Activated B cell treated with CpG ODN at 0.5 μM for 24 hours (primary cell): ENCODE results near the gene TESK1. TPM values are rescaled to one million over a fixed set of nuclear protein-coding genes. Genes with fewer than 3 reads are reported as not detected.

Experiments used
- ATAC-seq: fragments of 200-7000 bp; cut with Tn5 transposase; one replicate; pipeline ENCODE4 v1.10.0; 2021; ENCODE audit warnings: low read depth, mild to moderate bottlenecking, moderate library complexity
- CTCF ChIA-PET: fragments of 350-600 bp; sonication (Branson Sonifier 250); formaldehyde crosslinking; loops from one replicate; lab custom pipeline; 2021; ENCODE audit warnings: antibody characterized with exemption; lab: Charles Lee
- POLR2A ChIA-PET: fragments of 350-600 bp; sonication (Branson Sonifier 250); formaldehyde crosslinking; loops from one replicate; lab custom pipeline; 2021; ENCODE audit warnings: antibody characterized with exemption; lab: Charles Lee
- DNase-seq: peaks from one replicate; pipeline ENCODE4 v3.0.0; 2022
- H3K27ac Mint-ChIP-seq: one replicate; pipeline ENCODE4 v1.8.0; 2020; ENCODE audit warnings: mixed read lengths
- H3K27me3 Mint-ChIP-seq: one replicate; pipeline ENCODE4 v1.8.0; 2021; ENCODE audit warnings: mixed read lengths
- H3K36me3 Mint-ChIP-seq: one replicate; pipeline ENCODE4 v1.8.0; 2021; ENCODE audit warnings: low read depth, mixed read lengths
- H3K4me1 Mint-ChIP-seq: one replicate; pipeline ENCODE4 v1.8.0; 2021; ENCODE audit warnings: mixed read lengths
- H3K4me3 Mint-ChIP-seq: one replicate; pipeline ENCODE4 v1.8.0; 2020; ENCODE audit warnings: mild to moderate bottlenecking, mixed read lengths
- H3K9me3 Mint-ChIP-seq: one replicate; pipeline ENCODE4 v1.8.0; 2020; ENCODE audit warnings: mixed read lengths
- CTCF ChIP-seq: fragments of 200-600 bp; IDR thresholded peaks from one replicate; pipeline ENCODE4 v1.8.0; 2022; ENCODE audit warnings: antibody characterized with exemption, mild to moderate bottlenecking
- intact Hi-C: fragments of 100-400 bp; cut with micrococcal nuclease; formaldehyde crosslinking; loops from one replicate; pipeline ENCODE4 v1.15.1; 2024
- total RNA-seq: library from RNA; stranded (reverse); gene quantifications from 2 replicates; pipeline ENCODE4 v1.2.3, GENCODE V29; 2022

The TESK1 gene
- total RNA-seq, 1 donor from 2014 or later, result 51.9 TPM

GRCh38 chr9:35599763-35600604, 5.1 kb upstream of the TESK1 start:
- H3K9me3 Mint-ChIP-seq, result no peaks in the 10 kb centered on the region
- POLR2A ChIA-PET, result no interaction called here

GRCh38 chr9:35603506-35603985, 1.5 kb upstream of the TESK1 start:
- POLR2A ChIA-PET, result interaction anchor here (0.5 to 3.3 kb wide), 14 partner anchors 13 to 486 kb away, joined by 3 to 49 read pairs (median 6); partner anchors contain the start of genes CCDC107, CD72, CREB3 and RGP1
- no peaks in the 10 kb centered on the region for H3K9me3 Mint-ChIP-seq

More at GRCh38 chr9:35599763-35600604, 5.1 kb upstream of the TESK1 start:
- CTCF ChIA-PET, result interaction anchor here (0.7 to 1.2 kb wide), 5 partner anchors 12 to 700 kb away, joined by 3 to 4 read pairs (median 3); no protein-coding TSS in a partner anchor
- H3K4me1 Mint-ChIP-seq, result peaks cover 30% of the 10 kb centered on the region
- intact Hi-C loops, result loop anchor here (5.0 kb wide), 1 partner anchor 113 kb away; no protein-coding TSS in a partner anchor
- H3K4me3 Mint-ChIP-seq, result no peak overlapping the region
- ATAC-seq, result no peak
- DNase-seq, result no peak
- H3K27me3 Mint-ChIP-seq, result no peaks in the 10 kb centered on the region
- no peak for TF ChIP-seq CTCF
- H3K36me3 Mint-ChIP-seq, result peaks cover 5% of the 10 kb centered on the region
- no peak overlapping the region for H3K27ac Mint-ChIP-seq

DNA sequence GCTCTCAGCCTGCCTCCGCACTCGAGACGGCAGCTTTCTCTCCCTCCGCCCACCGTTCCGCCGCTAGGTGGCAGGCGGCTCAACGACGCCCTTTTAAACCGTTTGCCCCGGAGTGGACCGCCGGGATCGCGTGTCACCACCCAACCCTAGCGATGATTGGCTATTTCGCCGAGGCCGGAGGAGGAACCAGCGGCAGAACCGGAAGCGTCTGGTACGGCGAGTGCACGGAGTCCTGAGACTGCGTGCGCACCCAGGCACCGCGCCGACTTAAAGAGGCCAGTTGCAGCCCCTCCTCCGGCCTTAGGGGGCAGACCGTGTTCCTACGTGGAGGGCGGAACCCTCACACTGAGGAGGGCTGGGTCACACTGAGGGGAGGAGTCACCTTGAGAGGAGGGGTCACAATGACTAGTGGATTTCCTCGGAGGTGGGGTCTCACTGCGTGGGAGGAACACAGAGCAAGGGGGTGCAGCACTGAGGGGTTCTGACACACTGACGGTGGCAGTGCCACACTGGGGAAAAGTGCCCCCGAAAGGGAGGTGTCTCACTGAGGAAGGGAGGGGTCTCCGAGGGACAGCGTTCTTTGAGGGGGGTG, 980 bp upstream of the TESK1 start:
- ChIA-PET POLR2A (interaction anchor here (0.5 to 3.3 kb wide), 17 partner anchors 9 to 487 kb away, joined by 3 to 49 read pairs (median 5); partner anchors contain the start of genes CCDC107, CD72, CREB3 and RGP1), CTCF (interaction anchor here (0.7 to 3.5 kb wide), 22 partner anchors 9 to 279 kb away, joined by 3 to 41 read pairs (median 4); partner anchors contain the start of genes CCDC107, CREB3, GBA2 and RGP1)
- Mint-ChIP-seq H3K27ac (peak overlapping the region; percentile 97), H3K4me3 (peak overlapping the region; percentile 97), H3K36me3 (peaks cover 28% of the 10 kb centered on the region), H3K27me3 (no peaks in the 10 kb centered on the region), H3K4me1 (peaks cover 37% of the 10 kb centered on the region), H3K9me3 (no peaks in the 10 kb centered on the region)
- peak; percentile 76 for TF ChIP-seq CTCF
- peak; percentile 90 for ATAC-seq
- intact Hi-C loops, result loop anchor here (1.0 to 5.0 kb wide), 14 partner anchors 15 to 488 kb away; partner anchors contain the start of genes CCDC107, CREB3, GBA2 and HINT2
- peak; percentile 95 for DNase-seq

More at GRCh38 chr9:35603506-35603985, 1.5 kb upstream of the TESK1 start:
- DNase-seq, result no peak
- CTCF ChIA-PET, result interaction anchor here (0.7 to 3.5 kb wide), 21 partner anchors 9 to 279 kb away, joined by 3 to 41 read pairs (median 4); partner anchors contain the start of genes CCDC107, CREB3, GBA2 and RGP1
- H3K4me1 Mint-ChIP-seq, result peaks cover 40% of the 10 kb centered on the region
- H3K27ac Mint-ChIP-seq, result peak overlapping the region; percentile 97
- no peak for TF ChIP-seq CTCF
- H3K27me3 Mint-ChIP-seq, result no peaks in the 10 kb centered on the region
- no peak for ATAC-seq
- peaks cover 23% of the 10 kb centered on the region for H3K36me3 Mint-ChIP-seq
- intact Hi-C loops, result loop anchor here (5.0 kb wide), 1 partner anchor 116 kb away; no protein-coding TSS in a partner anchor
- H3K4me3 Mint-ChIP-seq, result peak overlapping the region; percentile 97

DNA sequence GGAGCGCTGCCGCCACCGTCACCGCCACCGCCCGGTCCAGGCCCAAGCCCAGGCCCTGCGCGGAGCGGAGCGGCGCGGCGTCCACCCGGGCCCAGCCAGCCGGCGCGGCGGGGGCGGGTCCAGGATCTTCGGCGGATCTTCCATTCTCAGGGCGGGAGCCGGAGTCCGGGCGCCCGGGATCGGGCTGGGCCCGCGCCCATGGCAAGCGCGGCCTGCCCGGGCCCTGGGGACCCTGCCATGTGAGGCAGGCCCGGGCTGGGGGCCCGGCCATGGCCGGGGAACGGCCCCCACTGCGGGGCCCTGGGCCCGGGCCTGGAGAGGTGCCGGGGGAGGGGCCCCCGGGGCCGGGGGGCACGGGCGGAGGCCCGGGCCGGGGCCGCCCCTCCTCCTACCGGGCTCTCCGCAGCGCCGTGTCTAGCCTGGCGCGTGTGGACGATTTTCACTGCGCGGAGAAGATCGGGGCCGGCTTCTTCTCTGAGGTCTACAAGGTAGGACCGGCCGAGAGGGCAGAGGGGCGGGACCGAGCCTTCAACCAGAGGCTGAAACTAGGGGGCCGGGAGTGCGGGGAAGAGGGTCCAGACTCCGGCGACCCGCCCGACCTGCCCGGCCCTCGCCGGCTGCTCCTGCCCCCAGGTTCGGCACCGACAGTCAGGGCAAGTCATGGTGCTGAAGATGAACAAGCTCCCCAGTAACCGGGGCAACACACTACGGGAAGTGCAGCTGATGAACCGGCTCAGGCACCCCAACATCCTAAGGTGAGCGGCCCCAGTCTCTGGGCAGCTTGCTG, 482 bp downstream of the TESK1 start:
- TF ChIP-seq CTCF, result no peak
- CTCF ChIA-PET, result interaction anchor here (1.4 to 3.5 kb wide), 7 partner anchors 10 to 127 kb away, joined by 4 to 41 read pairs (median 14); partner anchors contain the start of genes CCDC107, CREB3, RMRP and SIT1
- intact Hi-C loops, result no loop called here
- peak; percentile 42 for DNase-seq
- Mint-ChIP-seq H3K27ac (peak overlapping the region; percentile 70), H3K27me3 (no peaks in the 10 kb centered on the region), H3K4me1 (peaks cover 32% of the 10 kb centered on the region), H3K9me3 (no peaks in the 10 kb centered on the region), H3K36me3 (peaks cover 36% of the 10 kb centered on the region), H3K4me3 (peak overlapping the region; percentile 80)
- POLR2A ChIA-PET, result interaction anchor here (0.5 to 3.3 kb wide), 14 partner anchors 8 to 223 kb away, joined by 3 to 49 read pairs (median 6); partner anchors contain the start of genes CCDC107, CD72, CREB3 and FAM221B
- ATAC-seq, result peak; percentile 1
